GM23248 (cell line): ENCODE measurements around the gene DNLZ.

Experiments used
- EZH2 ChIP-seq: fragments of 200-600 bp; sonication (generic); IDR thresholded peaks from 2 replicates; pipeline ENCODE4 v1.6.1; 2018; ENCODE audit warnings: antibody characterized with exemption, mild to moderate bottlenecking; ENCODE audit not compliant: insufficient read depth, poor library complexity, severe bottlenecking
- EZH2phosphoT487 ChIP-seq: fragments of 200-600 bp; sonication (generic); IDR thresholded peaks from 2 replicates; pipeline ENCODE4 v1.6.1; 2018; ENCODE audit warnings: antibody characterized with exemption, moderate library complexity, mild to moderate bottlenecking, low read depth; ENCODE audit not compliant: insufficient read depth

DNA sequence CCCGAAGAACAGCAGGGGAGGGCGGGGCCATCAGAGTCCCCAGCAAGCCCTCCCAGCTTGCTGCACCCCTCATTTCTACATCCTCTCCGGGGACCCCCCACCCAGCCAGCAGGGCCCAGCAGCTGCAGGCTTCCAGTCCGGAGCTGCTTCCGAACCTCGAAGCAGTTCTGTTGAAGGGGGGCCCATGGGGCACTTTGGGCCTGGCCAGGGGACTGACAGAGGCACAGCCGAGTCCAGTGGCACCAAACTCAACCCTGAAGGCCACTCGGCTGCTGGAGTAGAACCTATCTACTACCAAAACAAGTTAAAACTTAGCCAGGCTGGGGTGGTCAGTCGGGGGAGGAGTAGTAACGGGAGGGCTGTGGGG is 51.6 kb downstream of the DNLZ start:
- TF ChIP-seq EZH2phosphoT487 (no peak), EZH2 (no peak)
